OCI-LY1 (cell line): ENCODE results near the gene GCLC.

Source experiments
- H2AFZ ChIP-seq: fragments of 200-600 bp; sonication (generic), shearing (Covaris generic); 2 replicates; pipeline ENCODE4 v1.6.0; 2014; ENCODE audit warnings: antibody characterized with exemption, mild to moderate bottlenecking, low read length
- H3F3A ChIP-seq: fragments of 200-600 bp; sonication (generic), shearing (Covaris generic); 2 replicates; pipeline ENCODE4 v1.6.0; 2014; ENCODE audit warnings: mild to moderate bottlenecking, antibody characterized with exemption, low read length, moderate library complexity; ENCODE audit not compliant: insufficient read depth
- H3K27ac ChIP-seq: fragments of 200-600 bp; sonication (generic); 2 replicates; pipeline ENCODE4 v1.5.1; 2014; ENCODE audit warnings: low read length, mixed run types, mild to moderate bottlenecking, low read depth; ENCODE audit not compliant: poor library complexity, severe bottlenecking
- H3K27me3 ChIP-seq: fragments of 200-600 bp; sonication (generic); 2 replicates; pipeline ENCODE4 v1.6.0; 2014; ENCODE audit warnings: antibody characterized with exemption, mild to moderate bottlenecking, low read length, moderate library complexity; ENCODE audit not compliant: insufficient read depth
- H3K36me3 ChIP-seq: fragments of 200-600 bp; sonication (generic); 2 replicates; pipeline ENCODE4 v1.6.1; 2014; ENCODE audit warnings: mild to moderate bottlenecking, antibody characterized with exemption, low read length, moderate library complexity, mixed read lengths; ENCODE audit not compliant: insufficient read depth
- H3K4me1 ChIP-seq: fragments of 200-600 bp; sonication (generic); 2 replicates; pipeline ENCODE4 v1.5.1; 2014; ENCODE audit warnings: mild to moderate bottlenecking, low read length, moderate library complexity; ENCODE audit not compliant: insufficient read depth, severe bottlenecking
- H3K4me2 ChIP-seq: fragments of 200-600 bp; sonication (generic), shearing (Covaris generic); 2 replicates; pipeline ENCODE4 v1.6.1; 2014; ENCODE audit warnings: low read length
- H3K4me3 ChIP-seq: fragments of 200-600 bp; sonication (generic); 2 replicates; pipeline ENCODE4 v1.5.1; 2014; ENCODE audit warnings: low read length, low read depth, mild to moderate bottlenecking, mixed read lengths; ENCODE audit not compliant: poor library complexity, severe bottlenecking
- H3K79me2 ChIP-seq: fragments of 200-600 bp; shearing (Covaris generic); 2 replicates; pipeline ENCODE4 v1.6.1; 2016; ENCODE audit warnings: mixed run types, low read length, mixed read lengths; ENCODE audit not compliant: insufficient read depth
- H3K9ac ChIP-seq: fragments of 200-600 bp; sonication (generic), shearing (Covaris generic); 2 replicates; pipeline ENCODE4 v1.6.1; 2014; ENCODE audit warnings: mild to moderate bottlenecking, low read length, mixed read lengths
- H3K9me2 ChIP-seq: fragments of 200-600 bp; sonication (generic), shearing (Covaris generic); 2 replicates; pipeline ENCODE4 v1.6.1; 2014; ENCODE audit warnings: low read depth, mild to moderate bottlenecking, low read length, mixed read lengths
- H3K9me3 ChIP-seq: fragments of 200-600 bp; shearing (Covaris generic); 2 replicates; pipeline ENCODE4 v1.6.1; 2014; ENCODE audit warnings: low read length, mixed read lengths
- H4K20me1 ChIP-seq: fragments of 200-600 bp; sonication (generic), shearing (Covaris generic); 2 replicates; pipeline ENCODE4 v1.6.0; 2016; ENCODE audit warnings: mild to moderate bottlenecking, low read length; ENCODE audit not compliant: insufficient read depth
- CTCF ChIP-seq: fragments of 200-600 bp; sonication (generic), shearing (Covaris generic); IDR thresholded peaks from 2 replicates; pipeline ENCODE4 v1.5.1; 2017; ENCODE audit warnings: mild to moderate bottlenecking, antibody characterized with exemption, low read length, moderate library complexity, mixed read lengths
- EZH2 ChIP-seq: fragments of 200-600 bp; sonication (generic), shearing (Covaris generic); IDR thresholded peaks from 2 replicates; pipeline ENCODE4 v1.8.0; 2017; ENCODE audit warnings: borderline replicate concordance, mixed run types, mild to moderate bottlenecking, antibody characterized with exemption, low read length, moderate library complexity, mixed read lengths

GCLC gene

DNA sequence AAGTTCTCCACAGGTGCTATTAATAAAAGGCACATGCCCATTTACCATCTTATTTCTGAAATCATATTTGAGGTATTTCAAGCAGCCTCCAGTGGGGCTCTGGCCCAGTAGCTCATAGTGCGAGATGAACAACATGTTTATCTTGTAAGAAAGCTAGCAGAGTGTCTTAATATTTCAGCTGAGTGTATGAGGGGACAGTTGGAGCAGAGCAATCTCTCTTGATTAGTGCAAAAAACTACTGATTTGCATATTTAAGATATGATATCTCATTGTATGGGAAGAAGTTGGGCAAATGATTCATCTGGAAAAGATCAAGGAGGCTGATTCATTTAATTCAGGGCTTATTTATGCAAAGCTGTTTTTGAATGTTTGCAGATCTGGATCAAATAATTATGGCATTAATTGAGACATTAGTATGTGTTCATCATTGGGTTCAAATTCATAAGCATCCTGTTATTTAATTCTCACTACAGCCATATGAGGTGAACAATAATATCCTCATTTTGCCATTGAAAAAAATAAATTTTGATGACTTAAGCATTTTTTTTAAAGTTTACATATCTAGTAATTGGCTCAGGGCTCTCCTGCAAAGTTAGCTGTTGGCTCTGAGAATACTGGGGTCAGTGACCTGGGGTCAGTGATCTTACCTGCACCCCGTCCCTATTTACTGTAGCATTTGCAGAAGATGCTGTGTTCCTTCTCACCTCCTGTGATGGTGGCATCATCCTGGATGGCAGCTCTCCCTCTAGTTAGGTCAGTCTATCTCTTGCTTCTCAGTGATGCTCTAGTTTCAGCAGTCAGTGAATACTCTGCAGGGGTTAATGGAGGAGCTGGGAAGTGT lies 24.1 kb upstream of the GCLC start:
- Histone ChIP-seq H3K4me1 (peaks cover 11% of the 10 kb centered on the region), H3K27ac (no peak overlapping the region), H3K9me3 (no peaks in the 10 kb centered on the region), H2AFZ (no peak overlapping the region), H3K9ac (no peak overlapping the region), H3F3A (no peaks in the 10 kb centered on the region), H3K36me3 (no peaks in the 10 kb centered on the region), H3K79me2 (no peaks in the 10 kb centered on the region), H3K9me2 (no peaks in the 10 kb centered on the region), H3K4me2 (no peak overlapping the region), H3K4me3 (no peak overlapping the region), H3K27me3 (no peaks in the 10 kb centered on the region), H4K20me1 (no peaks in the 10 kb centered on the region)
- TF ChIP-seq EZH2 (no peak), CTCF (no peak)

- no peak overlapping the region for H3K9ac ChIP-seq
- H3K9me3 ChIP-seq: no peaks in the 10 kb centered on the region
- H3K27me3 ChIP-seq: no peaks in the 10 kb centered on the region
- H3K4me2 ChIP-seq: no peak overlapping the region
- TF ChIP-seq CTCF: no peak
- TF ChIP-seq EZH2: no peak
- H3K4me3 ChIP-seq: no peak overlapping the region
- H3K4me1 ChIP-seq: no peaks in the 10 kb centered on the region
- H3F3A ChIP-seq: no peaks in the 10 kb centered on the region
- no peaks in the 10 kb centered on the region for H3K36me3 ChIP-seq
- no peaks in the 10 kb centered on the region for H3K9me2 ChIP-seq
- no peaks in the 10 kb centered on the region for H4K20me1 ChIP-seq
- no peaks in the 10 kb centered on the region for H3K79me2 ChIP-seq
- H3K27ac ChIP-seq: no peak overlapping the region
- H2AFZ ChIP-seq: no peak overlapping the region
Observed at GRCh38 chr6:53567701-53568100, 22.8 kb upstream of the GCLC start.

GRCh38 chr6:53566755-53567154 lies 21.9 kb upstream of the GCLC start:
- H3K36me3 ChIP-seq: no peaks in the 10 kb centered on the region
- TF ChIP-seq CTCF (no peak), EZH2 (no peak)
- H3K9ac ChIP-seq: no peak overlapping the region
- no peaks in the 10 kb centered on the region for H3K9me2 ChIP-seq
- no peaks in the 10 kb centered on the region for H4K20me1 ChIP-seq
- H2AFZ ChIP-seq: no peak overlapping the region
- no peaks in the 10 kb centered on the region for H3K79me2 ChIP-seq
- H3K27me3 ChIP-seq: no peaks in the 10 kb centered on the region
- no peak overlapping the region for H3K4me2 ChIP-seq
- H3K4me1 ChIP-seq: no peaks in the 10 kb centered on the region
- H3K4me3 ChIP-seq: no peak overlapping the region
- H3K9me3 ChIP-seq: no peaks in the 10 kb centered on the region
- no peak overlapping the region for H3K27ac ChIP-seq
- no peaks in the 10 kb centered on the region for H3F3A ChIP-seq
